ENCODE results near the gene LHX8.

GRCh38 chr1:75170011-75170410 is 35.8 kb downstream of the LHX8 start:
- TF ChIP-seq, protein P1, sequence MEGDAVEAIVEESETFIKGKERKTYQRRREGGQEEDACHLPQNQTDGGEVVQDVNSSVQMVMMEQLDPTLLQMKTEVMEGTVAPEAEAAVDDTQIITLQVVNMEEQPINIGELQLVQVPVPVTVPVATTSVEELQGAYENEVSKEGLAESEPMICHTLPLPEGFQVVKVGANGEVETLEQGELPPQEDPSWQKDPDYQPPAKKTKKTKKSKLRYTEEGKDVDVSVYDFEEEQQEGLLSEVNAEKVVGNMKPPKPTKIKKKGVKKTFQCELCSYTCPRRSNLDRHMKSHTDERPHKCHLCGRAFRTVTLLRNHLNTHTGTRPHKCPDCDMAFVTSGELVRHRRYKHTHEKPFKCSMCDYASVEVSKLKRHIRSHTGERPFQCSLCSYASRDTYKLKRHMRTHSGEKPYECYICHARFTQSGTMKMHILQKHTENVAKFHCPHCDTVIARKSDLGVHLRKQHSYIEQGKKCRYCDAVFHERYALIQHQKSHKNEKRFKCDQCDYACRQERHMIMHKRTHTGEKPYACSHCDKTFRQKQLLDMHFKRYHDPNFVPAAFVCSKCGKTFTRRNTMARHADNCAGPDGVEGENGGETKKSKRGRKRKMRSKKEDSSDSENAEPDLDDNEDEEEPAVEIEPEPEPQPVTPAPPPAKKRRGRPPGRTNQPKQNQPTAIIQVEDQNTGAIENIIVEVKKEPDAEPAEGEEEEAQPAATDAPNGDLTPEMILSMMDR (IDR thresholded peaks at IDR 0.05; ENCODE audit: borderline replicate concordance, extremely low read depth, low read length, poor library complexity, severe bottlenecking): no peak
- TF ChIP-seq EZH2 (IDR thresholded peaks at IDR 0.05; ENCODE audit: borderline replicate concordance, low read depth, low read length, severe bottlenecking): no peak

All from DND-41 (cell line).